H9 (cell line): ENCODE results near the gene KRTAP4-6. TPM values are rescaled to one million over a fixed set of nuclear protein-coding genes. Genes with fewer than 3 reads are reported as not detected.
"Not testable (repeated sequence)": the region's sequence is repeated elsewhere in the genome, so short reads cannot be mapped to it uniquely, and the experiment has no call there.

ENCODE experiments used
- DNase-seq: peaks from one replicate; pipeline ENCODE4 v3.0.0-alpha.2; 2017
- H2AFZ ChIP-seq: one replicate; pipeline ENCODE4 v1.6.1; 2013; ENCODE audit warnings: mild to moderate bottlenecking, low read length, control low read depth, moderate library complexity
- H2AK5ac ChIP-seq: 2 replicates; pipeline ENCODE4 v1.6.1; 2013; ENCODE audit warnings: low read length, control low read depth, mixed read lengths; ENCODE audit not compliant: insufficient read length
- H2BK120ac ChIP-seq: one replicate; pipeline ENCODE4 v1.6.1; 2013; ENCODE audit warnings: low read depth, mild to moderate bottlenecking, low read length, control low read depth, inconsistent platforms; ENCODE audit not compliant: poor library complexity, severe bottlenecking
- H2BK12ac ChIP-seq: 2 replicates; pipeline ENCODE4 v1.6.1; 2013; ENCODE audit warnings: low read length, control low read depth, mixed read lengths, low read depth; ENCODE audit not compliant: insufficient read length
- H2BK15ac ChIP-seq: 2 replicates; pipeline ENCODE4 v1.6.1; 2013; ENCODE audit warnings: low read depth, low read length, control low read depth
- H2BK20ac ChIP-seq: one replicate; pipeline ENCODE4 v1.6.1; 2013; ENCODE audit warnings: low read depth, mild to moderate bottlenecking, low read length, control low read depth, inconsistent platforms; ENCODE audit not compliant: poor library complexity, severe bottlenecking
- H2BK5ac ChIP-seq: 2 replicates; pipeline ENCODE4 v1.6.1; 2013; ENCODE audit warnings: low read length, control low read depth, mixed read lengths; ENCODE audit not compliant: insufficient read length
- H3K14ac ChIP-seq: 2 replicates; pipeline ENCODE4 v1.6.1; 2013; ENCODE audit warnings: low read length, control low read depth; ENCODE audit not compliant: insufficient read depth
- H3K18ac ChIP-seq: 2 replicates; pipeline ENCODE4 v1.6.1; 2013; ENCODE audit warnings: low read depth, mild to moderate bottlenecking, mixed read lengths, low read length, control low read depth; ENCODE audit not compliant: insufficient read length
- H3K23ac ChIP-seq: 2 replicates; pipeline ENCODE4 v1.6.1; 2013; ENCODE audit warnings: low read length, control low read depth, mixed read lengths, low read depth; ENCODE audit not compliant: insufficient read length
- H3K23me2 ChIP-seq: 2 replicates; pipeline ENCODE4 v1.6.1; 2013; ENCODE audit warnings: low read depth, mild to moderate bottlenecking, mixed read lengths, low read length, control low read depth; ENCODE audit not compliant: insufficient read length, poor library complexity, severe bottlenecking
- H3K27ac ChIP-seq: 2 replicates; pipeline ENCODE4 v1.5.1; 2013; ENCODE audit warnings: low read length, control low read depth, mixed read lengths, low read depth; ENCODE audit not compliant: insufficient read length
- H3K27me3 ChIP-seq: 2 replicates; pipeline ENCODE4 v1.6.1; 2013; ENCODE audit warnings: low read length, control low read depth, inconsistent platforms; ENCODE audit not compliant: insufficient read depth
- H3K4ac ChIP-seq: 2 replicates; pipeline ENCODE4 v1.6.1; 2013; ENCODE audit warnings: low read depth, mild to moderate bottlenecking, control low read depth, inconsistent platforms, low read length, moderate library complexity
- H3K4me1 ChIP-seq: 2 replicates; pipeline ENCODE4 v1.6.1; 2013; ENCODE audit warnings: low read length, control low read depth, inconsistent platforms; ENCODE audit not compliant: insufficient read depth
- H3K4me2 ChIP-seq: 2 replicates; pipeline ENCODE4 v1.6.1; 2013; ENCODE audit warnings: low read length, control low read depth, mixed read lengths; ENCODE audit not compliant: insufficient read length, insufficient read depth
- H3K56ac ChIP-seq: 2 replicates; pipeline ENCODE4 v1.6.1; 2013; ENCODE audit warnings: low read depth, mild to moderate bottlenecking, mixed read lengths, low read length, control low read depth; ENCODE audit not compliant: insufficient read length
- H3K79me1 ChIP-seq: 2 replicates; pipeline ENCODE4 v1.6.1; 2013; ENCODE audit warnings: low read depth, mild to moderate bottlenecking, moderate library complexity, low read length, control low read depth, inconsistent platforms; ENCODE audit not compliant: insufficient read depth, poor library complexity, severe bottlenecking
- H3K79me2 ChIP-seq: 2 replicates; pipeline ENCODE4 v1.6.1; 2013; ENCODE audit warnings: low read length, control low read depth, inconsistent platforms; ENCODE audit not compliant: insufficient read depth
- H3K9ac ChIP-seq: 2 replicates; pipeline ENCODE4 v1.6.1; 2013; ENCODE audit warnings: low read length, control low read depth, mixed read lengths; ENCODE audit not compliant: insufficient read length; ENCODE audit errors: extremely low read depth
- H3K9me3 ChIP-seq: one replicate; pipeline ENCODE4 v1.6.1; 2013; ENCODE audit warnings: low read depth, low read length, inconsistent platforms; ENCODE audit not compliant: control insufficient read depth
- H3T11ph ChIP-seq: one replicate; pipeline ENCODE4 v1.6.1; 2013; ENCODE audit warnings: mild to moderate bottlenecking, low read length, control low read depth, inconsistent platforms
- H4K20me1 ChIP-seq: one replicate; pipeline ENCODE4 v1.6.1; 2013; ENCODE audit not compliant: control insufficient read depth, insufficient read length, insufficient read depth
- H4K5ac ChIP-seq: 2 replicates; pipeline ENCODE4 v1.6.1; 2013; ENCODE audit warnings: low read depth, mild to moderate bottlenecking, mixed read lengths, low read length, control low read depth; ENCODE audit not compliant: insufficient read length
- H4K8ac ChIP-seq: replicated peaks from 2 replicates; pipeline ENCODE4 v1.6.1; 2013; ENCODE audit warnings: low read length, control low read depth, mixed read lengths, low read depth; ENCODE audit not compliant: insufficient read length
- H4K91ac ChIP-seq: 2 replicates; pipeline ENCODE4 v1.6.1; 2013; ENCODE audit warnings: low read depth, mild to moderate bottlenecking, moderate library complexity, mixed read lengths, low read length, control low read depth; ENCODE audit not compliant: insufficient read length
- H3K27ac Mint-ChIP-seq, 3 experiments: 2 replicates in 2 of 3; 3 replicates in 1 of 3; pipeline ENCODE4 v1.8.0; 2020 to 2021; ENCODE audit warnings: mixed read lengths in 3 of 3, mild to moderate bottlenecking in 1 of 3, moderate library complexity in 1 of 3
- H3K27me3 Mint-ChIP-seq: 2 replicates; pipeline ENCODE4 v1.8.0; 2021; ENCODE audit warnings: low read depth, mild to moderate bottlenecking, moderate library complexity, mixed read lengths
- H3K36me3 Mint-ChIP-seq, 3 experiments: 2 replicates in 2 of 3; 3 replicates in 1 of 3; pipeline ENCODE4 v1.8.0; 2020 to 2021; ENCODE audit warnings: low read depth in 3 of 3, mixed read lengths in 3 of 3; ENCODE audit not compliant: insufficient read depth in 1 of 3
- H3K4me1 Mint-ChIP-seq, 2 experiments: 2 replicates each; pipeline ENCODE4 v1.8.0; 2020; ENCODE audit warnings: mixed read lengths in 2 of 2
- H3K4me3 Mint-ChIP-seq, 2 experiments: 2 replicates in 1 of 2; 3 replicates in 1 of 2; pipeline ENCODE4 v1.8.0; 2020 to 2021; ENCODE audit warnings: mild to moderate bottlenecking in 2 of 2, mixed read lengths in 2 of 2, moderate library complexity in 1 of 2
- H3K9me3 Mint-ChIP-seq, 2 experiments: 2 replicates in 1 of 2; 3 replicates in 1 of 2; pipeline ENCODE4 v1.8.0; 2020; ENCODE audit warnings: mild to moderate bottlenecking in 2 of 2, mixed read lengths in 2 of 2, moderate library complexity in 1 of 2
- CTCF ChIP-seq: fragments of 200-600 bp; sonication (generic); conservative IDR thresholded peaks from 3 replicates; pipeline ENCODE4 v1.8.0; 2021; ENCODE audit warnings: antibody characterized with exemption, mild to moderate bottlenecking
- WGBS: extraction: QIAGEN DNeasy Blood & Tissue Kit; methylation state at CpG from one replicate; pipeline ENCODE4 v1.1.7; 2013; ENCODE audit warnings: missing lambda C conversion rate, low lambda C conversion rate, mixed read lengths; ENCODE audit not compliant: insufficient read length; ENCODE audit errors: extremely low coverage; 5-methylcytosine and 5-hydroxymethylcytosine counted together
- total RNA-seq: library from RNA; stranded (reverse); gene quantifications from 2 replicates; pipeline ENCODE4 v1.2.1, GENCODE V29; 2021

The KRTAP4-6 gene
- total RNA-seq, 1 experiment from 2014 or later = not detected

DNA sequence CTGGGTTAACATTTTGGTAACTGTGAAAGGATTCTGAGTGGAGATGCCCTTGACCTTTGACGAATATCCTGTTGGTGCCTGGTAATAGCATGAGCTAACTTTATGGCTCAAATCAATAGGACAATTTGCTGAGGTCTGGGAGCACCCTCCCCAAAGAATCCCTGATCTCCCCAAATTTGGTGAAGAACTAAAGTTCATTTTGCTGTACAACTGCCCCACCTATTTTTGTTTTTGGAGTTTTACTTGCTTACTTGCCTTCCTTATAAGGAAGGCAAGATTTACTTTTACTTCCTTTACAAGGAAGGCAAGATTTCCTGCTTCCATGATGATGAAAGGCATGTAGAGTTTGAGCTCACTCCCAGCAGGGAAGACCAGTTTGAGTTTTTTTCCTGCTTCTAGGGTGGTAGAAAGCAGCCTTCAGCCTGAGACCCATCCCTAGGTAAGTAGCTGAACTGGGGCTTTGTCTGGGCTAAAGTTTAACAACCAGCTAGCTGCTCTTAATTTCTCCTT is 32.3 kb downstream of the KRTAP4-6 start:
- Histone ChIP-seq H2BK120ac (no peak overlapping the region), H3K56ac (no peak overlapping the region), H3K27ac (no peak overlapping the region), H3K4ac (no peak overlapping the region), H2AFZ (no peak overlapping the region), H2AK5ac (no peak overlapping the region), H3K18ac (no peak overlapping the region), H3K4me1 (peaks cover 6% of the 10 kb centered on the region; the same call in 1 of the 2 replicates), H4K91ac (no peak overlapping the region), H4K20me1 (no peaks in the 10 kb centered on the region), H2BK12ac (no peak overlapping the region), H3T11ph (no peak overlapping the region), H3K79me2 (no peaks in the 10 kb centered on the region), H3K14ac (no peak overlapping the region), H2BK5ac (no peak overlapping the region), H2BK20ac (no peak overlapping the region), H3K23ac (no peak overlapping the region), H3K4me2 (no peak overlapping the region), H4K8ac (no peak overlapping the region), H3K9me3 (peaks cover 4% of the 10 kb centered on the region), H3K23me2 (no peaks in the 10 kb centered on the region), H3K27me3 (no peaks in the 10 kb centered on the region), H3K9ac (no peak overlapping the region), H2BK15ac (no peak overlapping the region), H4K5ac (no peak overlapping the region), H3K79me1 (no peaks in the 10 kb centered on the region)
- Mint-ChIP-seq H3K27me3 (no peaks in the 10 kb centered on the region), H3K9me3 (peaks cover 33% of the 10 kb centered on the region in 2 experiments), H3K27ac (peak overlapping the region in 2 of 3 experiments; percentile 69 to 80; a peak in 4 of 7 replicates), H3K4me1 (peaks cover 37 to 40% of the 10 kb centered on the region in 2 experiments), H3K4me3 (no peak overlapping the region), H3K36me3 (peaks cover 17 to 31% (median 22%) of the 10 kb centered on the region in 3 experiments)
- no peak for TF ChIP-seq CTCF
- no CpG with 5 or more reads among the region's 1 CpG for WGBS
- no peak for DNase-seq

GRCh38 chr17:41105347-41105746 is 35.0 kb downstream of the KRTAP4-6 start, which contains the start of gene KRTAP4-9:
TSS of gene KRTAP4-9 (plus strand) at chr17:41105389. CDS start at chr17:41105389, 0 bp downstream.
- H3K23ac ChIP-seq, H2BK15ac ChIP-seq, H3K56ac ChIP-seq, H3K23me2 ChIP-seq, H3K4ac ChIP-seq, DNase-seq, H3K27ac ChIP-seq, H4K5ac ChIP-seq, H3K27me3 Mint-ChIP-seq, H4K8ac ChIP-seq, H2AFZ ChIP-seq, H3K79me1 ChIP-seq, H3K9me3 ChIP-seq, H3K18ac ChIP-seq, H3K27me3 ChIP-seq, H2BK120ac ChIP-seq, H3K14ac ChIP-seq, H2AK5ac ChIP-seq, H3T11ph ChIP-seq, H3K4me3 Mint-ChIP-seq, H3K9ac ChIP-seq, H4K20me1 ChIP-seq, H4K91ac ChIP-seq, H3K4me1 ChIP-seq, H3K4me2 ChIP-seq, H2BK5ac ChIP-seq, H2BK12ac ChIP-seq, H2BK20ac ChIP-seq, H3K79me2 ChIP-seq: not testable (repeated sequence)
- Mint-ChIP-seq H3K36me3 (peaks cover 9 to 14% (median 11%) of the 10 kb centered on the region in 3 experiments), H3K9me3 (peaks cover 12 to 15% of the 10 kb centered on the region in 2 experiments), H3K4me1 (peaks cover 51% of the 10 kb centered on the region in 2 experiments), H3K27ac (peak within 1 kb of the TSS; percentile 17 to 89 (median 81); a peak in 4 of 7 replicates)
- WGBS = no CpG with 5 or more reads among the region's 10 CpGs
